Liver (tissue), 3 donors: Measurements from ENCODE around the gene SYNM.

Experiments
- JUND ChIP-seq, 2 donors: IDR thresholded peaks; 2 replicates each; pipeline ENCODE4 v1.6.1; 2016; ENCODE audit warnings: antibody characterized with exemption in 2 of 2
- RAD21 ChIP-seq, 2 donors: IDR thresholded peaks; 2 replicates each; pipeline ENCODE4 v1.6.1; 2016; ENCODE audit warnings: antibody characterized with exemption in 2 of 2, mild to moderate bottlenecking in 2 of 2
- SP1 ChIP-seq: IDR thresholded peaks from 2 replicates; pipeline ENCODE4 v1.6.1; 2018; ENCODE audit warnings: antibody characterized with exemption, mild to moderate bottlenecking
- TAF1 ChIP-seq: conservative IDR thresholded peaks from 2 replicates; pipeline ENCODE4 v1.6.1; 2016; ENCODE audit warnings: antibody characterized with exemption, mild to moderate bottlenecking
- TF ChIP-seq, protein P1 (sequence below): fragments of 150-350 bp; IDR thresholded peaks from 2 replicates; pipeline ENCODE4 v1.5.1; 2017; ENCODE audit warnings: improper control_type of control experiment, low read depth, low read length; ENCODE audit not compliant: missing input control
- TF ChIP-seq, protein P2 (sequence below): IDR thresholded peaks from 2 replicates; pipeline ENCODE4 v1.6.1; 2016; ENCODE audit warnings: antibody characterized with exemption
- TF ChIP-seq, protein P3 (sequence below): IDR thresholded peaks from 2 replicates; pipeline ENCODE4 v1.6.1; 2016; ENCODE audit warnings: antibody characterized with exemption
- donor health status: healthy.
- donor health status: healthy.

DNA sequence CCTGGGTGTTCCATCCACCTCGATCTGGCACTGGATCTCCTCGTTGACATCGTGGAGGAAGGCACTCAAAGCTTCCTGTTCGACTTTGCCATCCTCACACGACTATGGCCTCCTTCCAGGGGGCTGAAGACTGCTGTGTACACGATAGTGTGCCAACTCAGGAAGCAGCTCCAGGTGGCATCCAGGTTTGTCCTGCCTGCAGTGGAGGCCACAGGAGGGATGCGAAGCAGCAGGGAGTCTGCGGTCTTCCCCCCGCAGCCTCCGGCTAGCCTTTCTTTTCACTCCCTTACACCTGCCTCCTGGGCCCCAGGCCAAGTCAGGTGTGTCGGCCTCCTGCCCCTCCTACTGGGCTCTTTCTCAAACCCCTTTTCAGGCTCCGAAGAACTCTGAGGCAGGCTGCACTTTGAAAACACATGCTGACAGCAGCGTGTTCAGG lies 32.2 kb downstream of the SYNM start:
- TF ChIP-seq TAF1 (no peak), SP1 (no peak), JUND (IDR thresholded peaks at IDR 0.05) (no peak), RAD21 (IDR thresholded peaks at IDR 0.05) (no peak)
- TF ChIP-seq, protein P1, sequence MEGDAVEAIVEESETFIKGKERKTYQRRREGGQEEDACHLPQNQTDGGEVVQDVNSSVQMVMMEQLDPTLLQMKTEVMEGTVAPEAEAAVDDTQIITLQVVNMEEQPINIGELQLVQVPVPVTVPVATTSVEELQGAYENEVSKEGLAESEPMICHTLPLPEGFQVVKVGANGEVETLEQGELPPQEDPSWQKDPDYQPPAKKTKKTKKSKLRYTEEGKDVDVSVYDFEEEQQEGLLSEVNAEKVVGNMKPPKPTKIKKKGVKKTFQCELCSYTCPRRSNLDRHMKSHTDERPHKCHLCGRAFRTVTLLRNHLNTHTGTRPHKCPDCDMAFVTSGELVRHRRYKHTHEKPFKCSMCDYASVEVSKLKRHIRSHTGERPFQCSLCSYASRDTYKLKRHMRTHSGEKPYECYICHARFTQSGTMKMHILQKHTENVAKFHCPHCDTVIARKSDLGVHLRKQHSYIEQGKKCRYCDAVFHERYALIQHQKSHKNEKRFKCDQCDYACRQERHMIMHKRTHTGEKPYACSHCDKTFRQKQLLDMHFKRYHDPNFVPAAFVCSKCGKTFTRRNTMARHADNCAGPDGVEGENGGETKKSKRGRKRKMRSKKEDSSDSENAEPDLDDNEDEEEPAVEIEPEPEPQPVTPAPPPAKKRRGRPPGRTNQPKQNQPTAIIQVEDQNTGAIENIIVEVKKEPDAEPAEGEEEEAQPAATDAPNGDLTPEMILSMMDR = no peak
- TF ChIP-seq, protein P2, sequence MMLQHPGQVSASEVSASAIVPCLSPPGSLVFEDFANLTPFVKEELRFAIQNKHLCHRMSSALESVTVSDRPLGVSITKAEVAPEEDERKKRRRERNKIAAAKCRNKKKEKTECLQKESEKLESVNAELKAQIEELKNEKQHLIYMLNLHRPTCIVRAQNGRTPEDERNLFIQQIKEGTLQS = no peak
- TF ChIP-seq, protein P3, sequence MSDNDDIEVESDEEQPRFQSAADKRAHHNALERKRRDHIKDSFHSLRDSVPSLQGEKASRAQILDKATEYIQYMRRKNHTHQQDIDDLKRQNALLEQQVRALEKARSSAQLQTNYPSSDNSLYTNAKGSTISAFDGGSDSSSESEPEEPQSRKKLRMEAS = no peak
